OCI-LY1 (cell line): ENCODE results near the gene HELZ2.
"Not testable (repeated sequence)": the region's sequence is repeated elsewhere in the genome, so short reads cannot be mapped to it uniquely, and the experiment has no call there.

Source experiments
- H2AFZ ChIP-seq: fragments of 200-600 bp; sonication (generic), shearing (Covaris generic); 2 replicates; pipeline ENCODE4 v1.6.0; 2014; ENCODE audit warnings: antibody characterized with exemption, mild to moderate bottlenecking, low read length
- H3F3A ChIP-seq: fragments of 200-600 bp; sonication (generic), shearing (Covaris generic); 2 replicates; pipeline ENCODE4 v1.6.0; 2014; ENCODE audit warnings: mild to moderate bottlenecking, antibody characterized with exemption, low read length, moderate library complexity; ENCODE audit not compliant: insufficient read depth
- H3K27ac ChIP-seq: fragments of 200-600 bp; sonication (generic); 2 replicates; pipeline ENCODE4 v1.5.1; 2014; ENCODE audit warnings: low read length, mixed run types, mild to moderate bottlenecking, low read depth; ENCODE audit not compliant: poor library complexity, severe bottlenecking
- H3K27me3 ChIP-seq: fragments of 200-600 bp; sonication (generic); 2 replicates; pipeline ENCODE4 v1.6.0; 2014; ENCODE audit warnings: antibody characterized with exemption, mild to moderate bottlenecking, low read length, moderate library complexity; ENCODE audit not compliant: insufficient read depth
- H3K36me3 ChIP-seq: fragments of 200-600 bp; sonication (generic); 2 replicates; pipeline ENCODE4 v1.6.1; 2014; ENCODE audit warnings: mild to moderate bottlenecking, antibody characterized with exemption, low read length, moderate library complexity, mixed read lengths; ENCODE audit not compliant: insufficient read depth
- H3K4me1 ChIP-seq: fragments of 200-600 bp; sonication (generic); 2 replicates; pipeline ENCODE4 v1.5.1; 2014; ENCODE audit warnings: mild to moderate bottlenecking, low read length, moderate library complexity; ENCODE audit not compliant: insufficient read depth, severe bottlenecking
- H3K4me2 ChIP-seq: fragments of 200-600 bp; sonication (generic), shearing (Covaris generic); 2 replicates; pipeline ENCODE4 v1.6.1; 2014; ENCODE audit warnings: low read length
- H3K4me3 ChIP-seq: fragments of 200-600 bp; sonication (generic); 2 replicates; pipeline ENCODE4 v1.5.1; 2014; ENCODE audit warnings: low read length, low read depth, mild to moderate bottlenecking, mixed read lengths; ENCODE audit not compliant: poor library complexity, severe bottlenecking
- H3K79me2 ChIP-seq: fragments of 200-600 bp; shearing (Covaris generic); 2 replicates; pipeline ENCODE4 v1.6.1; 2016; ENCODE audit warnings: mixed run types, low read length, mixed read lengths; ENCODE audit not compliant: insufficient read depth
- H3K9ac ChIP-seq: fragments of 200-600 bp; sonication (generic), shearing (Covaris generic); 2 replicates; pipeline ENCODE4 v1.6.1; 2014; ENCODE audit warnings: mild to moderate bottlenecking, low read length, mixed read lengths
- H3K9me2 ChIP-seq: fragments of 200-600 bp; sonication (generic), shearing (Covaris generic); 2 replicates; pipeline ENCODE4 v1.6.1; 2014; ENCODE audit warnings: low read depth, mild to moderate bottlenecking, low read length, mixed read lengths
- H3K9me3 ChIP-seq: fragments of 200-600 bp; shearing (Covaris generic); 2 replicates; pipeline ENCODE4 v1.6.1; 2014; ENCODE audit warnings: low read length, mixed read lengths
- H4K20me1 ChIP-seq: fragments of 200-600 bp; sonication (generic), shearing (Covaris generic); 2 replicates; pipeline ENCODE4 v1.6.0; 2016; ENCODE audit warnings: mild to moderate bottlenecking, low read length; ENCODE audit not compliant: insufficient read depth
- CTCF ChIP-seq: fragments of 200-600 bp; sonication (generic), shearing (Covaris generic); IDR thresholded peaks from 2 replicates; pipeline ENCODE4 v1.5.1; 2017; ENCODE audit warnings: mild to moderate bottlenecking, antibody characterized with exemption, low read length, moderate library complexity, mixed read lengths
- EZH2 ChIP-seq: fragments of 200-600 bp; sonication (generic), shearing (Covaris generic); IDR thresholded peaks from 2 replicates; pipeline ENCODE4 v1.8.0; 2017; ENCODE audit warnings: borderline replicate concordance, mixed run types, mild to moderate bottlenecking, antibody characterized with exemption, low read length, moderate library complexity, mixed read lengths

Gene HELZ2

GRCh38 chr20:63610581-63611435 is 36.8 kb upstream of the HELZ2 start:
- Histone ChIP-seq H3K27ac (no peak overlapping the region), H3K9ac (no peak overlapping the region), H3K4me2 (no peak overlapping the region), H3K36me3 (peaks cover 32% of the 10 kb centered on the region), H3K4me1 (no peaks in the 10 kb centered on the region), H3K27me3 (no peaks in the 10 kb centered on the region), H3K9me2 (no peaks in the 10 kb centered on the region), H4K20me1 (no peaks in the 10 kb centered on the region), H3K4me3 (no peak overlapping the region), H3K9me3 (no peaks in the 10 kb centered on the region), H3F3A (no peaks in the 10 kb centered on the region), H3K79me2 (no peaks in the 10 kb centered on the region), H2AFZ (no peak overlapping the region)
- no peak for TF ChIP-seq CTCF
- no peak for TF ChIP-seq EZH2

GRCh38 chr20:63606686-63607085 is 32.6 kb upstream of the HELZ2 start:
- H3K4me2 ChIP-seq: no peak overlapping the region
- no peaks in the 10 kb centered on the region for H3K9me3 ChIP-seq
- no peaks in the 10 kb centered on the region for H3F3A ChIP-seq
- no peaks in the 10 kb centered on the region for H3K4me1 ChIP-seq
- H3K36me3 ChIP-seq: peaks cover 26% of the 10 kb centered on the region
- no peak overlapping the region for H3K9ac ChIP-seq
- no peaks in the 10 kb centered on the region for H3K79me2 ChIP-seq
- H3K9me2 ChIP-seq: no peaks in the 10 kb centered on the region
- no peak overlapping the region for H3K4me3 ChIP-seq
- H3K27me3 ChIP-seq: no peaks in the 10 kb centered on the region
- no peak overlapping the region for H2AFZ ChIP-seq
- H4K20me1 ChIP-seq: no peaks in the 10 kb centered on the region
- TF ChIP-seq CTCF (no peak), EZH2 (no peak)
- no peak overlapping the region for H3K27ac ChIP-seq

DNA sequence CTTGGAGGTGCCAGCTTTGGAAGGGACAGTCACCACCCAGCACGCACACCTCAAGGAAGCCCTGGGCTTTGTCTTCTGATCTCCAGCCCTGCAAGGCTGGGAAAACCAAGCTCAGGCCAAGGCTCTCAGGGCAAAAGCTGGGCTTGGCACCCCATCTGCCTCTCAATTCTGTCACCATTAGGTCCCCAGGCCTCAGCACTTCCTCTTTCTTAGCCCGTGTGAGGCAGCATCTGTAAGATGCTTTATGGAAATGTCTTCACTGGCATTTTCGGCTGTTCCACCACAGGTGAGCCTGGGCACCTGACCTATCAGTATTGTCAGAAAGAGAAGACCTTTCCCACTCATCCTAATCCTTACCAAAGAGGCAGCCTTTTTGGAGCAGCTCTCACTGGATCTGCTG is 28.3 kb upstream of the HELZ2 start:
- no peak overlapping the region for H3K27ac ChIP-seq
- no peaks in the 10 kb centered on the region for H4K20me1 ChIP-seq
- no peaks in the 10 kb centered on the region for H3F3A ChIP-seq
- H2AFZ ChIP-seq: no peak overlapping the region
- no peaks in the 10 kb centered on the region for H3K27me3 ChIP-seq
- H3K79me2 ChIP-seq: no peaks in the 10 kb centered on the region
- H3K4me3 ChIP-seq: no peak overlapping the region
- peaks cover 48% of the 10 kb centered on the region for H3K36me3 ChIP-seq
- no peaks in the 10 kb centered on the region for H3K9me3 ChIP-seq
- TF ChIP-seq CTCF (no peak), EZH2 (no peak)
- no peak overlapping the region for H3K9ac ChIP-seq
- no peaks in the 10 kb centered on the region for H3K9me2 ChIP-seq
- H3K4me1 ChIP-seq: no peaks in the 10 kb centered on the region
- no peak overlapping the region for H3K4me2 ChIP-seq

DNA sequence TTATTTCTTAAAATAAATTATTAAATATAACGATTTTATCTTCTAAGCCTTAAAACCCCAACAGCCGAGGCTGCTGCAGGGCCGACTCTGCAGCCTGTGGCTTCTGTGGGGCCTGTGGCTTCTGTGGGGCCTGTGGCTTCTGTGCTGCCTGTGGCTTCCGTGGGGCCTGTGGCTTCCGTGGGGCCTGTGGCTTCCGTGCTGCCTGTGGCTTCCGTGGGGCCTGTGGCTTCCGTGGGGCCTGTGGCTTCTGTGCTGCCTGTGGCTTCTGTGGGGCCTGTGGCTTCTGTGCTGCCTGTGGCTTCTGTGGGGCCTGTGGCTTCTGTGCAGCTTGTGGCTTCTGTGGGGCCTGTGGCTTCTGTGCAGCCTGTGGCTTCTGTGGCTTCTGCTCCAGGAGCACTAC is 27.6 kb upstream of the HELZ2 start:
- peaks cover 52% of the 10 kb centered on the region for H3K36me3 ChIP-seq

More for the DNA sequence above, 27.6 kb upstream of the HELZ2 start:
- not testable (repeated sequence) for H3K27me3 ChIP-seq, H3K4me1 ChIP-seq, H2AFZ ChIP-seq, H3K79me2 ChIP-seq, H3K9me3 ChIP-seq, H3K4me2 ChIP-seq, H4K20me1 ChIP-seq, H3F3A ChIP-seq, H3K9ac ChIP-seq, H3K27ac ChIP-seq, H3K9me2 ChIP-seq, H3K4me3 ChIP-seq
